HG02870 (cell line): ENCODE results near the gene SLC4A3.
A peak's percentile ranks its signal among the peaks of the same experiment; 100 is the strongest.
"Not testable (repeated sequence)": the region's sequence is repeated elsewhere in the genome, so short reads cannot be mapped to it uniquely, and the experiment has no call there.

Experiments used
- ATAC-seq: cut with Tn5 transposase; IDR thresholded peaks from one replicate; pipeline ENCODE4 v1.9.1; 2021; ENCODE audit warnings: mild to moderate bottlenecking, moderate library complexity; ENCODE audit not compliant: unreplicated experiment

The SLC4A3 gene

GRCh38 chr2:219676586-219676985, 49.2 kb downstream of the SLC4A3 start:
- ATAC-seq: no peak

- no peak for ATAC-seq
Measured at GRCh38 chr2:219679041-219679440, 51.6 kb downstream of the SLC4A3 start.

- no peak for ATAC-seq
Measured at GRCh38 chr2:219679571-219679970, 52.1 kb downstream of the SLC4A3 start.

GRCh38 chr2:219680958-219681693, 53.7 kb downstream of the SLC4A3 start:
- no peak for ATAC-seq

GRCh38 chr2:219681694-219682300, 54.4 kb downstream of the SLC4A3 start:
- no peak for ATAC-seq

- not testable (repeated sequence) for ATAC-seq
Measured at GRCh38 chr2:219683474-219683873, 56.0 kb downstream of the SLC4A3 start.

GRCh38 chr2:219684721-219685689, 57.6 kb downstream of the SLC4A3 start:
- peak; percentile 99 for ATAC-seq

GRCh38 chr2:219687272-219687671, 59.8 kb downstream of the SLC4A3 start:
- ATAC-seq: no peak

- ATAC-seq: no peak
Measured at GRCh38 chr2:219687882-219688559, 60.6 kb downstream of the SLC4A3 start.

- ATAC-seq: no peak
Measured at GRCh38 chr2:219688560-219689445, 61.4 kb downstream of the SLC4A3 start.

GRCh38 chr2:219689676-219690628, 62.5 kb downstream of the SLC4A3 start:
- ATAC-seq: no peak

GRCh38 chr2:219691571-219691970, 64.1 kb downstream of the SLC4A3 start:
- ATAC-seq: no peak
